HepG2 (cell line): ENCODE measurements around the gene ZNF652. TPM values are rescaled to one million over a fixed set of nuclear protein-coding genes. Genes with fewer than 3 reads are reported as not detected.

Experiments used
- CHD2 ChIP-seq: IDR thresholded peaks from 2 replicates; pipeline ENCODE4 v1.6.1; 2011; ENCODE audit warnings: low read depth, low read length, improper control_type of control experiment
- EEA1 ChIP-seq: sonication (generic); formaldehyde crosslinking; IDR thresholded peaks from 2 replicates; pipeline ENCODE4 v1.5.1; 2020; ENCODE audit warnings: mild to moderate bottlenecking, missing genetic modification reagents, borderline replicate concordance
- FOXC1 ChIP-seq: sonication (generic); formaldehyde crosslinking; IDR thresholded peaks from 2 replicates; pipeline ENCODE4 v1.8.0; 2022; ENCODE audit warnings: mild to moderate bottlenecking, missing genetic modification reagents, borderline replicate concordance
- HES4 ChIP-seq: sonication (generic); formaldehyde crosslinking; IDR thresholded peaks from 2 replicates; pipeline ENCODE4 v1.9.0; 2021; ENCODE audit warnings: mild to moderate bottlenecking, missing genetic modification reagents, borderline replicate concordance
- MXI1 ChIP-seq: IDR thresholded peaks from 3 replicates; pipeline ENCODE4 v1.6.1; 2012; ENCODE audit warnings: low read depth, low read length, inconsistent platforms, borderline replicate concordance
- NFKBIZ ChIP-seq: IDR thresholded peaks from 2 replicates; pipeline ENCODE4 v1.6.1; 2018; ENCODE audit warnings: missing genetic modification reagents, missing compliant biosample characterization
- POLR2G ChIP-seq: fragments of 200-400 bp; formaldehyde crosslinking; IDR thresholded peaks from 2 replicates; pipeline ENCODE4 v1.6.1; 2018; ENCODE audit warnings: mild to moderate bottlenecking, low read depth, low read length, moderate library complexity
- ZBTB21 ChIP-seq: sonication (generic); formaldehyde crosslinking; IDR thresholded peaks from 2 replicates; pipeline ENCODE4 v1.4.0; 2020; ENCODE audit warnings: missing genetic modification reagents
- ZFP41 ChIP-seq: sonication (generic); formaldehyde crosslinking; IDR thresholded peaks from 2 replicates; pipeline ENCODE4 v1.4.0; 2020; ENCODE audit warnings: mild to moderate bottlenecking, missing genetic modification reagents, borderline replicate concordance
- ZNF441 ChIP-seq: sonication (generic); formaldehyde crosslinking; IDR thresholded peaks from 2 replicates; pipeline ENCODE4 v1.7.0; 2021; ENCODE audit warnings: missing genetic modification reagents, borderline replicate concordance
- ZNF501 ChIP-seq: sonication (generic); formaldehyde crosslinking; IDR thresholded peaks from 2 replicates; pipeline ENCODE4 v1.5.1; 2020; ENCODE audit warnings: mild to moderate bottlenecking, moderate library complexity, missing genetic modification reagents
- ZNF776 ChIP-seq: sonication (generic); formaldehyde crosslinking; IDR thresholded peaks from 2 replicates; pipeline ENCODE4 v1.4.0; 2020; ENCODE audit warnings: mild to moderate bottlenecking, missing genetic modification reagents
- polyA plus RNA-seq, 8 experiments: library from polyadenylated mRNA; depleted of rRNA in 3 of 8; stranded (reverse) in 7 of 8; unstranded in 1 of 8; fragments of >200 nt; fragmentation: Illumina TruSeq in 4 of 8; extraction: Trizol in 4 of 8; gene quantifications; 2 replicates each; pipeline versions ENCODE4 v1.2.1 to v1.2.3, GENCODE V29; 2011 to 2016; ENCODE audit warnings: low read depth in 4 of 8, missing spikeins in 1 of 8, mixed read lengths in 1 of 8; ENCODE audit not compliant: insufficient read depth in 1 of 8
- total RNA-seq, 5 experiments: library from RNA; depleted of rRNA; stranded (reverse); fragments of >200 nt; fragmentation: Illumina TruSeq; extraction: Trizol; gene quantifications; 2 replicates each; pipeline ENCODE4 v1.2.3, GENCODE V29; 2016; ENCODE audit warnings: low read depth in 1 of 5
- TF ChIP-seq, protein P1 (sequence below): sonication (generic); formaldehyde crosslinking; IDR thresholded peaks from 2 replicates; pipeline ENCODE4 v1.8.0; 2022; ENCODE audit warnings: low read depth, missing genetic modification reagents
- TF ChIP-seq, protein P2 (sequence below): sonication (generic); formaldehyde crosslinking; IDR thresholded peaks from 2 replicates; pipeline ENCODE4 v1.8.0; 2022; ENCODE audit warnings: mild to moderate bottlenecking, missing genetic modification reagents
- TF ChIP-seq, protein P3 (sequence below): sonication (generic); formaldehyde crosslinking; IDR thresholded peaks from 2 replicates; pipeline ENCODE4 v1.5.0; 2020; ENCODE audit warnings: missing genetic modification reagents
- TF ChIP-seq, protein P4 (sequence below): sonication (generic); formaldehyde crosslinking; IDR thresholded peaks from 2 replicates; pipeline ENCODE4 v1.4.0; 2020; ENCODE audit warnings: missing genetic modification reagents
- TF ChIP-seq, protein P5 (sequence below): sonication (generic); formaldehyde crosslinking; IDR thresholded peaks from 2 replicates; pipeline ENCODE4 v1.4.0; 2020; ENCODE audit warnings: low read depth, mild to moderate bottlenecking, missing genetic modification reagents

The ZNF652 gene
- total and polyA plus RNA-seq, 2 of the 13 experiments (the other 11 are each of a cell fraction or from before 2014, with no cell fraction given) = 16.2 to 30.2 TPM

DNA sequence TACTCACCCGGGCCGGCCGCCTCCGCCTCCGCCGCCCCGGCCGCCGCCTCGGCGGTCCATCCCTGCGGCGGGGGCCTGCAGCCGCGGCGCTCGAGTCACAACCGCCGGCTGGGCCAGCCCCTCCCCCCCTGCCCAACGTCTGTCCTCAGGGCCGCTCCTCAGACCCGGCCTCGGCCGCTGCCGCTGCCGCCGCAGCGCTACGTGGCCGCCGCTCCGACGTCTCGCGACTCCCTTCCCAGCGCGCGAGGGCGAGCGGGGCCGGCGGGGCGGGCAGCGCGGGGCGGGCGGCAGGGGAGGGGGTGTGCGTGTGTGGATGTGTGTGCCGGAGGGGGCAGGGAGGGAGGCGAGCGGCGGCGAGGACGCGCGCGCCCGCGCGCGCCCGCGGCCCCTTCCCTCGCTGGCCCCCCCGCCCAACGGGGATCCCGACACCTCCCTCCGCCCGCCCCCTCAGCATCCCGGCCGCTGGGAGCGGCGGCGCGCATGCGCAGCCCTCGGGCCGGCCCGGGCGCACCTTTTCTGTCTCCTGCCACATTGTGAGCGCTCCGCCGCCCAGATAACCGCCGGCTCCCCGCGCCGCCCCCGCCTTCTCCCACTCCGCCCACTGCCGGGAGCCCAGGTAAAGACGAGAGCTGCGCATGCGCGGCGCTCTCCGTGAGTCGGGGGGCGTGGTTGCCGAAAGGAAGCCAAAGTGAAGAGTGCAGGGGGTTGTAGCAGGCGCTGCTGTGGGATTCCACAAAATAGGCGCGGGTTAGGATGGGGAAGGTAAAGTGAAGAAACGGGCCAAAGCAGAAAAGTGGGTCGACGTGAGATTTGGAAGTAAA lies at the start of gene ZNF652 (continued):
- TF ChIP-seq, protein P1, sequence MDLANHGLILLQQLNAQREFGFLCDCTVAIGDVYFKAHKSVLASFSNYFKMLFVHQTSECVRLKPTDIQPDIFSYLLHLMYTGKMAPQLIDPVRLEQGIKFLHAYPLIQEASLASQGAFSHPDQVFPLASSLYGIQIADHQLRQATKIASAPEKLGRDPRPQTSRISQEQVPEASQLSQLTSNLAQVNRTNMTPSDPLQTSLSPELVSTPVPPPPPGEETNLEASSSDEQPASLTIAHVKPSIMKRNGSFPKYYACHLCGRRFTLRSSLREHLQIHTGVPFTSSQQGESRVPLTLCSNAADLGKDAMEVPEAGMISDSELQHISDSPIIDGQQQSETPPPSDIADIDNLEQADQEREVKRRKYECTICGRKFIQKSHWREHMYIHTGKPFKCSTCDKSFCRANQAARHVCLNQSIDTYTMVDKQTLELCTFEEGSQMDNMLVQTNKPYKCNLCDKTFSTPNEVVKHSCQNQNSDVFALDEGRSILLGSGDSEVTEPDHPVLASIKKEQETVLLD (CRISPR knock-in tag) = peak; percentile 84; the same call in 1 of the 2 replicates
- TF ChIP-seq, protein P2, sequence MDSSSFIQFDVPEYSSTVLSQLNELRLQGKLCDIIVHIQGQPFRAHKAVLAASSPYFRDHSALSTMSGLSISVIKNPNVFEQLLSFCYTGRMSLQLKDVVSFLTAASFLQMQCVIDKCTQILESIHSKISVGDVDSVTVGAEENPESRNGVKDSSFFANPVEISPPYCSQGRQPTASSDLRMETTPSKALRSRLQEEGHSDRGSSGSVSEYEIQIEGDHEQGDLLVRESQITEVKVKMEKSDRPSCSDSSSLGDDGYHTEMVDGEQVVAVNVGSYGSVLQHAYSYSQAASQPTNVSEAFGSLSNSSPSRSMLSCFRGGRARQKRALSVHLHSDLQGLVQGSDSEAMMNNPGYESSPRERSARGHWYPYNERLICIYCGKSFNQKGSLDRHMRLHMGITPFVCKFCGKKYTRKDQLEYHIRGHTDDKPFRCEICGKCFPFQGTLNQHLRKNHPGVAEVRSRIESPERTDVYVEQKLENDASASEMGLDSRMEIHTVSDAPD (CRISPR knock-in tag) = no peak
- TF ChIP-seq, protein P3, sequence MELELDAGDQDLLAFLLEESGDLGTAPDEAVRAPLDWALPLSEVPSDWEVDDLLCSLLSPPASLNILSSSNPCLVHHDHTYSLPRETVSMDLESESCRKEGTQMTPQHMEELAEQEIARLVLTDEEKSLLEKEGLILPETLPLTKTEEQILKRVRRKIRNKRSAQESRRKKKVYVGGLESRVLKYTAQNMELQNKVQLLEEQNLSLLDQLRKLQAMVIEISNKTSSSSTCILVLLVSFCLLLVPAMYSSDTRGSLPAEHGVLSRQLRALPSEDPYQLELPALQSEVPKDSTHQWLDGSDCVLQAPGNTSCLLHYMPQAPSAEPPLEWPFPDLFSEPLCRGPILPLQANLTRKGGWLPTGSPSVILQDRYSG = no peak
- TF ChIP-seq EEA1 (CRISPR knock-in tag) (0 out of 2 replicates have a peak, but pooled peaks have one; percentile 30), ZNF441 (CRISPR knock-in tag) (peak; percentile 13), ZNF501 (CRISPR knock-in tag) (peak; percentile 81), HES4 (CRISPR knock-in tag) (0 out of 2 replicates have a peak, but pooled peaks have one; percentile 43), ZBTB21 (no peak), ZFP41 (CRISPR knock-in tag) (no peak), CHD2 (peak; percentile 90), ZNF776 (CRISPR knock-in tag) (0 out of 2 replicates have a peak, but pooled peaks have one; percentile 12), FOXC1 (peak; percentile 31; the same call in 1 of the 2 replicates), NFKBIZ (CRISPR knock-in tag) (no peak), POLR2G (peak; percentile 68), MXI1 (peak; percentile 74; the same call in 2 of the 3 replicates)
- TF ChIP-seq, protein P4, sequence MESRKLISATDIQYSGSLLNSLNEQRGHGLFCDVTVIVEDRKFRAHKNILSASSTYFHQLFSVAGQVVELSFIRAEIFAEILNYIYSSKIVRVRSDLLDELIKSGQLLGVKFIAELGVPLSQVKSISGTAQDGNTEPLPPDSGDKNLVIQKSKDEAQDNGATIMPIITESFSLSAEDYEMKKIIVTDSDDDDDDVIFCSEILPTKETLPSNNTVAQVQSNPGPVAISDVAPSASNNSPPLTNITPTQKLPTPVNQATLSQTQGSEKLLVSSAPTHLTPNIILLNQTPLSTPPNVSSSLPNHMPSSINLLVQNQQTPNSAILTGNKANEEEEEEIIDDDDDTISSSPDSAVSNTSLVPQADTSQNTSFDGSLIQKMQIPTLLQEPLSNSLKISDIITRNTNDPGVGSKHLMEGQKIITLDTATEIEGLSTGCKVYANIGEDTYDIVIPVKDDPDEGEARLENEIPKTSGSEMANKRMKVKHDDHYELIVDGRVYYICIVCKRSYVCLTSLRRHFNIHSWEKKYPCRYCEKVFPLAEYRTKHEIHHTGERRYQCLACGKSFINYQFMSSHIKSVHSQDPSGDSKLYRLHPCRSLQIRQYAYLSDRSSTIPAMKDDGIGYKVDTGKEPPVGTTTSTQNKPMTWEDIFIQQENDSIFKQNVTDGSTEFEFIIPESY (CRISPR knock-in tag) = no peak
- TF ChIP-seq, protein P5, sequence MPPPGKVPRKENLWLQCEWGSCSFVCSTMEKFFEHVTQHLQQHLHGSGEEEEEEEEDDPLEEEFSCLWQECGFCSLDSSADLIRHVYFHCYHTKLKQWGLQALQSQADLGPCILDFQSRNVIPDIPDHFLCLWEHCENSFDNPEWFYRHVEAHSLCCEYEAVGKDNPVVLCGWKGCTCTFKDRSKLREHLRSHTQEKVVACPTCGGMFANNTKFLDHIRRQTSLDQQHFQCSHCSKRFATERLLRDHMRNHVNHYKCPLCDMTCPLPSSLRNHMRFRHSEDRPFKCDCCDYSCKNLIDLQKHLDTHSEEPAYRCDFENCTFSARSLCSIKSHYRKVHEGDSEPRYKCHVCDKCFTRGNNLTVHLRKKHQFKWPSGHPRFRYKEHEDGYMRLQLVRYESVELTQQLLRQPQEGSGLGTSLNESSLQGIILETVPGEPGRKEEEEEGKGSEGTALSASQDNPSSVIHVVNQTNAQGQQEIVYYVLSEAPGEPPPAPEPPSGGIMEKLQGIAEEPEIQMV (CRISPR knock-in tag) = peak; percentile 25; the same call in 1 of the 2 replicates
